ENCODE measurements around the gene COL4A1.
"Not testable (repeated sequence)": the region's sequence is repeated elsewhere in the genome, so short reads cannot be mapped to it uniquely, and the experiment has no call there.

COL4A1 gene

DNA sequence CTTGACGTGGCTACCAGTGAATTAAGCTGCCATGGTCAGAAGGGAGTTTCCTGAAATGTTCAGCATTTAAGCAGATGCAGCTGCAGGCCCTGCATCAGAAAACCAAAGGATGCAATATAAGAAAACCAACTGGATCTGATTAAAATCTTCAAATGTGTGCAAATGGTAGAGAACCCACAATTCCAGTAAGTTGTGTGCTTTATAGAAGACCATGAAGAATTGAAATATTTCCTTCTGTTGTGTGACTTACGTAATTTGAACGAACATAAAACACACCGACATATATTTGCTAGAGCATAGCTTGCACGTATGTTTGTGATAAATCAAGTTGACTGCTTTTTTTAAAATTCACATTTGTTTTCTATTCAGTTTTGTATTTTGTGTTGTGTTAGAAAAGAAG lies 191.4 kb downstream of the COL4A1 start:
- TF ChIP-seq, protein P1, sequence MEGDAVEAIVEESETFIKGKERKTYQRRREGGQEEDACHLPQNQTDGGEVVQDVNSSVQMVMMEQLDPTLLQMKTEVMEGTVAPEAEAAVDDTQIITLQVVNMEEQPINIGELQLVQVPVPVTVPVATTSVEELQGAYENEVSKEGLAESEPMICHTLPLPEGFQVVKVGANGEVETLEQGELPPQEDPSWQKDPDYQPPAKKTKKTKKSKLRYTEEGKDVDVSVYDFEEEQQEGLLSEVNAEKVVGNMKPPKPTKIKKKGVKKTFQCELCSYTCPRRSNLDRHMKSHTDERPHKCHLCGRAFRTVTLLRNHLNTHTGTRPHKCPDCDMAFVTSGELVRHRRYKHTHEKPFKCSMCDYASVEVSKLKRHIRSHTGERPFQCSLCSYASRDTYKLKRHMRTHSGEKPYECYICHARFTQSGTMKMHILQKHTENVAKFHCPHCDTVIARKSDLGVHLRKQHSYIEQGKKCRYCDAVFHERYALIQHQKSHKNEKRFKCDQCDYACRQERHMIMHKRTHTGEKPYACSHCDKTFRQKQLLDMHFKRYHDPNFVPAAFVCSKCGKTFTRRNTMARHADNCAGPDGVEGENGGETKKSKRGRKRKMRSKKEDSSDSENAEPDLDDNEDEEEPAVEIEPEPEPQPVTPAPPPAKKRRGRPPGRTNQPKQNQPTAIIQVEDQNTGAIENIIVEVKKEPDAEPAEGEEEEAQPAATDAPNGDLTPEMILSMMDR (conservative IDR thresholded peaks at IDR 0.05) = no peak

DNA sequence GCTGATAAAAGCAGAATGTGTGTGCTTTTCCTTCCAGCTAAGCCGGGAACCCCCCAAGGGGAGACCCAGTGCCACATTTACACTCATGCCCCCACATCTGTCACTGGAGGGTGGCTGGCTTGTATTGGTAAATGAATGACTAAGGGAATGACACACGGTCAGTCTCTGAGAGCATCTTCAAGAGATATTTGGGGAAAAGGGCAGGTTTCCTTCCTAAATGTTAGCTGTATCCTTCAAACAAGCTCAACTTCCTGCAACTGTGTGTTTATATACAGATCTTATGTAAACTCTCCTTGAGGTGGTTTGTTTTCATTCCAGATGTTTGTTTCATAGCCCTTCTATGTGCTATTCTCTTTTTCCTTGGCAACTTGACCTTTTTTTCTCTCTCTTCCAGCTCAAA lies 192.6 kb downstream of the COL4A1 start:
- TF ChIP-seq, protein P1 (conservative IDR thresholded peaks at IDR 0.05) = no peak
- peak overlapping the region; percentile 5; the same call in 1 of the 2 replicates for H3K27ac ChIP-seq

More for the DNA sequence above, 191.4 kb downstream of the COL4A1 start:
- H3K27ac ChIP-seq = no peak overlapping the region

DNA sequence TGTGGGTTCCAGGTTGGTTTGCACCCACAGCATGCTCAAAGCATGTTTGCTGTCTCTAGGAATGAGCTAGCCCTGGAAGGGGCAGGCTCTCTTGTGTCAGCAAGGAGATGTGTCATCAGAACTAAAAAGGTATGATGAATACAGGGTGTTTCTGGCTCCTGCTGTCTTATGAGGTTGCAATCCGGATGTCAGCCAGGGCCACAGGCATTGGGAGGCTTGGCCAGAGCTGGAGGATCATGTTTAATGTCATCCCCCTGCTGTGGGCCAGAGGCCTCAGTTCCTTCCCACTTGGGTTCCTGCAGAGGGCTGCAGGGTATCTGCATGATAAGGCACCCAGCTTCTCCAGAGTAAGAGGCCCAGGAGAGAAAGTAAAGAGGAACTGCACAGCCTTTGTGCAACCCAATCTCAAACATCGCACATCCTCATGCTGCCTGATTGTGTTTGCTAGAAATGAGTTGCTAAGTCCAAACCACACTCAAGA lies 193.6 kb downstream of the COL4A1 start:
- H3K27ac ChIP-seq = no peak overlapping the region
- TF ChIP-seq, protein P1 (conservative IDR thresholded peaks at IDR 0.05) = no peak

DNA sequence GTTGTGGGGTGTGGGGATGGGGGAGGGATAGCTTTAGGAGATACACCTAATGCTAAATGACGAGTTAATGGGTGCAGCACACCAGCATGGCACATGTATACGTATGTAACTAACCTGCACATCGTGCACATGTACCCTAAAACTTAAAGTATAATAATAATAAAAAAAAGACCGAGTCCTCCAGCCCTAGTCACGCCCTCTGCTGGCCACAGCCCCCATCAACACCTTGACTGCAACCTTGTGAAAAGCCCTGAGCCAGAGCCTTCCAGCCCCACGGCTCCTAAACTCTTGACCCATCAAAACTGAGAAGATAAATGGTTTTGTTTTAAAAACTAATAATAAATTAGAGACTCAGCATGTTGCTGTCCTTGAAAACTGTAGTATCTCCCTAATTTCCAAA lies 194.6 kb downstream of the COL4A1 start:
- H3K27ac ChIP-seq = not testable (repeated sequence)
- TF ChIP-seq, protein P1 (conservative IDR thresholded peaks at IDR 0.05) = peak; percentile 28

DNA sequence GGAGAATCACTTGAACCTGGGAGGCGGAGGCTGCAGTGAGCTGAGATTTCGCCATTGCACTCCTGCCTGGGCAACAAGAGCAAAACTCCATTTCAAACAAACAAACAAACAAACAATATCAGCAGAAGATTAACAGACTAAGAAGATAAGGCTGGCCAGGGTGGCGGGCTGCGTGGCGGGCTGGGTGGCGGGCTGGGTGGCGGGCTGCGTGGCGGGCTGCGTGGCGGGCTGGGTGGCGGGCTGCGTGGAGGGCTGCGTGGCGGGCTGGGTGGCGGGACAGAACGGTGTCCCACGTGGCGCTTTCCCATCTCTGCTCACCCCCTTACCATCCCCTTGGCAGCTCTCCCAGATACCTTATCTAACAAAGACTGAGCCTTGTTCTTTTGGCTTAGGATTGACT lies 196.2 kb downstream of the COL4A1 start:
- TF ChIP-seq, protein P1 (conservative IDR thresholded peaks at IDR 0.05) = no peak
- H3K27ac ChIP-seq = no peak overlapping the region

DNA sequence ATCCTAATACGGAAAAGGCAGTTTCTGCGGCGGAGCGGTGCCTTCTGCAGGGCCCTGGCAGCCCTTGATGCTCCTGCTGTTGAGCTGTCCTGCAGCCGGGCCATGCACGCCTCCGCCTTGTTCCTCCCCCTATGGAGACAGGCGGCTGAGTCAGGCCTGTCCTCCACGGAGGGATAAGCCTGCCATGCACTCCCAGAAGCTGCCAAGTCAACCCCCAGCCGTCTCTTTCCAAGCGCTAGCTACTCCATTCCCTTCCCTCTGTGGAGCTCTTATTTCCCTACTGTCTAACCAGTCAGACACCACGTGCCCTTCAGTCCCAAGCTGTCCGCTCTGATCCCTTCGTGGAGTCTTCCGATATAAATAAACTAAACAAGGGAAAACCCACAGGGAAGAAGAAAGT lies 197.0 kb downstream of the COL4A1 start:
- TF ChIP-seq, protein P1 (conservative IDR thresholded peaks at IDR 0.05) = no peak

DNA sequence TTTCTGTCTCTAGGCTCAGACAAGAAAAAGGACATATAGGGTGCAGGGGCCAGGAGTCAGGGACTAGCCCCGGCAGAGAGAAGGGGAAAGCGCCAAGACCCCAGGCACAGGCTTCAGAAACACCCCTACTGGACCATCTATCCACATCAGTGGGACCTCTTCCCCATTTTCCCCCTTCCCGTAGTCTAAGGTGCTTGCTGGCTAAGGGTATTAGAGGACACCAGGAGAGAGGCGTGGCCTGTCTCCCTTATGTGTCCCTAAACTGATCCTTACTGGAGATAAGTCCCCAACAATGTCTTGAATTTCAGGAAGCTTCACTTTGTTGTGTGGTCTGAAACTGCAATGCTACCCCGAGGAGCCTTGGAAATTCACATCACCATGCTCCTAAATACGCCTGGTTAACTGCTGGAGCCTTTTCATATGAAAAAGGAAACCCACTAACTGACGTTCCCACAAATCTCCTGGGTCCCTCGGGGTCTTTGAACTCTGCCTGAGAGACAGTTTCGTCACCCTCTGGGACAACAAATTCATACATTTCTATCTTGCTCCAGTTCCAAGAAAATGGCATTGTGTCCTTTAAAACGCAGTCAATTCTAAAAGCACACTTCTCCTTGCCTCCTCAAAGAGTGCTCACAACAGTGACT lies 197.7 kb downstream of the COL4A1 start:
- TF ChIP-seq, protein P1 (conservative IDR thresholded peaks at IDR 0.05) = no peak; the same call in 1 of the 2 replicates
- peak overlapping the region; percentile 4; the same call in 1 of the 2 replicates for H3K27ac ChIP-seq

More for the DNA sequence above, 197.0 kb downstream of the COL4A1 start:
- H3K27ac ChIP-seq = no peak overlapping the region

Data from VCaP (cell line).